ENCODE data around the gene NFS1. TPM values are rescaled to one million over a fixed set of nuclear protein-coding genes. Genes with fewer than 3 reads are reported as not detected.
A peak's percentile ranks its signal among the peaks of the same experiment; 100 is the strongest.
"Not testable (repeated sequence)": the region's sequence is repeated elsewhere in the genome, so short reads cannot be mapped to it uniquely, and the experiment has no call there.

The NFS1 gene
- 10 to 100 TPM; 33.6 to 38.1 TPM for total RNA-seq

GRCh38 chr20:35699127-35699956 is at the start of gene NFS1, which contains the start of gene ROMO1:
Gene NFS1, minus strand, starts transcription at chr20:35699352. Its CDS starts 64 bp downstream, at chr20:35699288.
Gene ROMO1, plus strand, starts transcription at chr20:35699405. Its CDS starts 228 bp downstream, at chr20:35699633.
- Mint-ChIP-seq H3K27ac (peak within 1 kb of the TSS; percentile 92), H3K36me3 (ENCODE audit: low read depth) (peaks cover 39% of the 10 kb centered on the region), H3K27me3 (ENCODE audit: low read depth) (no peaks in the 10 kb centered on the region), H3K4me1 (ENCODE audit: low read depth) (peaks cover 40% of the 10 kb centered on the region), H3K4me3 (peak within 1 kb of the TSS; percentile 93), H3K9me3 (no peaks in the 10 kb centered on the region)
- intact Hi-C loops (cut with micrococcal nuclease): loop anchor here (1.0 to 5.0 kb wide), 7 partner anchors 35 to 253 kb away; partner anchors contain the start of genes CPNE1, RBM12, RBM39 and SCAND1
- CTCF ChIA-PET: interaction anchor here (0.9 kb wide), 1 partner anchor 98 kb away, joined by 3 read pairs; no protein-coding TSS in a partner anchor
- DNase-seq: peak; percentile 89

- CTCF ChIA-PET: interaction anchor here (0.6 to 1.7 kb wide), 3 partner anchors 27 to 199 kb away, joined by 3 to 4 read pairs (median 3); no protein-coding TSS in a partner anchor
- Mint-ChIP-seq H3K4me3 (peak overlapping the region; percentile 99), H3K36me3 (ENCODE audit: low read depth) (peaks cover 26% of the 10 kb centered on the region), H3K27ac (peak overlapping the region; percentile 100), H3K4me1 (ENCODE audit: low read depth) (peaks cover 21% of the 10 kb centered on the region)
- DNase-seq; H3K27me3 Mint-ChIP-seq (ENCODE audit: low read depth); H3K9me3 Mint-ChIP-seq: not testable (repeated sequence)
- intact Hi-C loops (cut with micrococcal nuclease): loop anchor here (1.0 to 5.0 kb wide), 4 partner anchors 75 to 437 kb away; no protein-coding TSS in a partner anchor
These were observed 45.3 kb upstream of the NFS1 start for GRCh38 chr20:35744492-35744841.

DNA sequence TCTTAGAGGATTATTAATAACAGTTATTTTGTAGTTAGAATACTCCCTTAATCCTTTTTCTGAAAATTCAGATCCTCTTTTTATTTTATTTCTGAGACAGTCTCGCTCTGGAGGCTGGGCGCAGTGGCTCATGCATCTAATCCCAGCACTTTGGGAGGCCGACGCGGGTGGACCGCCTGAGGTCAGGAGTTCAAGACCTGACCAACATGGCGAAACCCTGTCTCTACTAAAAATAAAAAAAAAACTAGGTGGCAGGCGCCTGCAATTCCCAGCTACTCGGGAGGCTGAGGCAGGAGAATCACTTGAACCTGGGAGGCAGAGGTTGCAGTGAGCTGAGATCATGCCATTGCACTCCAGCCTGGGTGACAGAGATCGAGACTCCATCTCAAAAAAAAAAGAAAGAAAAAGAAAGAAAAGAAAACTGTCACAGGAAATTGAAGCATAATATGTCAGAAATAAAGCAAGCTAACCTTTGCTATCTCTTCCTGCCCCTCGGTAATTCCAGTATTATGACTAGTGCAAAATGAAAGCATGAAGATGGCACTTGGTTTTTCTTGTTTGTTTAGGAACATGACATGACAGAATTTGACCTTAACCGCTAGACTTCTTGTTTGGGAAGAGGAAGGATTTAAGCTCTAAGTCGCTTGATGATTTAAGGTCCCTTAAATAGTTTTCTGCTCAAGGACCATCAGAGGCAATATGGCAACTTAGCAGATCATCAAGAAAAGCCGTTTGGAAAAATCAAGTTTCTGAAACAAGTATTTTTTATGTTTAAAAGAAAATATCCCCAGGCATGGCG is 44.7 kb upstream of the NFS1 start:
- peaks cover 29% of the 10 kb centered on the region for H3K36me3 Mint-ChIP-seq (ENCODE audit: low read depth)
- H3K9me3 Mint-ChIP-seq: no peaks in the 10 kb centered on the region
- peak; percentile 40 for DNase-seq
- no peaks in the 10 kb centered on the region for H3K27me3 Mint-ChIP-seq (ENCODE audit: low read depth)
- H3K27ac Mint-ChIP-seq: peak overlapping the region; percentile 100
- peak overlapping the region; percentile 99 for H3K4me3 Mint-ChIP-seq
- intact Hi-C loops (cut with micrococcal nuclease): loop anchor here (1.0 to 5.0 kb wide), 5 partner anchors 45 to 437 kb away; partner anchors contain the start of genes NFS1 and ROMO1
- peaks cover 25% of the 10 kb centered on the region for H3K4me1 Mint-ChIP-seq (ENCODE audit: low read depth)
- CTCF ChIA-PET: interaction anchor here (0.6 to 3.0 kb wide), 8 partner anchors 21 to 870 kb away, joined by 3 to 16 read pairs (median 4); partner anchors contain the start of genes PHF20 and SCAND1

GRCh38 chr20:35742741-35743523 is 43.8 kb upstream of the NFS1 start:
- no peak for DNase-seq
- peaks cover 34% of the 10 kb centered on the region for H3K4me1 Mint-ChIP-seq (ENCODE audit: low read depth)
- CTCF ChIA-PET: interaction anchor here (0.6 to 3.0 kb wide), 12 partner anchors 22 to 1318 kb away, joined by 3 to 16 read pairs (median 3); partner anchors contain the start of genes PHF20 and SCAND1
- no peaks in the 10 kb centered on the region for H3K9me3 Mint-ChIP-seq
- peaks cover 39% of the 10 kb centered on the region for H3K36me3 Mint-ChIP-seq (ENCODE audit: low read depth)
- intact Hi-C loops (cut with micrococcal nuclease): loop anchor here (1.0 to 5.0 kb wide), 10 partner anchors 28 to 651 kb away; partner anchors contain the start of genes CPNE1, NFS1, RBM12 and ROMO1
- H3K27me3 Mint-ChIP-seq (ENCODE audit: low read depth): no peaks in the 10 kb centered on the region
- H3K27ac Mint-ChIP-seq: peak overlapping the region; percentile 100
- H3K4me3 Mint-ChIP-seq: peak overlapping the region; percentile 99

DNA sequence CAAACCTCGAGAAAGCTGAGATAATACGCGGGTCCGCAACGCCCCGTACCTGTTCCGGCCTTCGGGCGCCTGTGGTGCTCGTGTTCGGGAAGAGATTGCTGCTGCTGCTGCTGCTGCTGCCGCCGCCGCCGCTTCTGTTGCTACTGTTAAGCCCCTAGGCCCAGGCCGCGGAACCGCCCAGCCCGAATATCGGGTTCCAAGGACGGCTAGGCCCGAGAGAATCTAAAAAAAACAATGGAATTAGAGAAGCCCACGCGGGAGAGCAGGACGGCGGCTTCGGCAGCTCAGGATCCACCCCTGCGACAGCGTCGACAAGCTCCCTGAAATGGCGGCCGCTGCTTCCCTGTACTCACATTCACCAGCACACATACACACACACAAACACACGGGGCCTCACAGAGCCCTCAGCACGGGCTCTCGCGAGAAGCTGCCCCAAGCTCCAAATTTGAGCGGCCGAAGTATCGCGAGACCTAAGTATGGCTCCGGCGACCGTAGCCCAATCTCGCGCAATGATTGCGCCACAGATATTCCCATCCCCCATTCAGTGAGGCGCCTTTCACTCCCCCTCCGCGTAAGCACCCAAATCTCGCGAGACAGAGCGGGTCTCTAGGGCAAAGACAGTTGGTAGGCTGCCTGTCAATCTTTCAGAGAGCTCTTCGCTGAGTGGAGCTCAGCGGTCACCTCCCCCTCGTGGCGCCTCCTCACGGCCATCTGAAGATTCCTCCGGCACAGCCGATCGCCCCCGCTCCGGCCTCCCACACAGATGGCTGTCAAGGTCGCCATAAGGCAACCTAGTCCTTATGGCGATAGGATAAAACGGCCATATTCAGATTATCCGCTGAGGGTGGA is 43.0 kb upstream of the NFS1 start, which contains the start of gene RBM39:
TSS of gene RBM39 (minus strand) at position 369 of the 849 bp plus-strand sequence. CDS start 1,386 bp downstream, outside the sequence.
- Mint-ChIP-seq H3K27ac (peak within 1 kb of the TSS; percentile 100), H3K4me1 (ENCODE audit: low read depth) (peaks cover 38% of the 10 kb centered on the region), H3K4me3 (peak within 1 kb of the TSS; percentile 99), H3K9me3 (no peaks in the 10 kb centered on the region), H3K27me3 (ENCODE audit: low read depth) (no peaks in the 10 kb centered on the region), H3K36me3 (ENCODE audit: low read depth) (peaks cover 40% of the 10 kb centered on the region)
- DNase-seq: peak; percentile 100
- CTCF ChIA-PET: interaction anchor here (0.6 to 3.0 kb wide), 11 partner anchors 27 to 1319 kb away, joined by 3 to 16 read pairs (median 3); partner anchors contain the start of genes PHF20 and SCAND1
- intact Hi-C loops (cut with micrococcal nuclease): loop anchor here (1.0 to 5.0 kb wide), 10 partner anchors 29 to 650 kb away; partner anchors contain the start of genes CPNE1, NFS1, RBM12 and ROMO1

DNA sequence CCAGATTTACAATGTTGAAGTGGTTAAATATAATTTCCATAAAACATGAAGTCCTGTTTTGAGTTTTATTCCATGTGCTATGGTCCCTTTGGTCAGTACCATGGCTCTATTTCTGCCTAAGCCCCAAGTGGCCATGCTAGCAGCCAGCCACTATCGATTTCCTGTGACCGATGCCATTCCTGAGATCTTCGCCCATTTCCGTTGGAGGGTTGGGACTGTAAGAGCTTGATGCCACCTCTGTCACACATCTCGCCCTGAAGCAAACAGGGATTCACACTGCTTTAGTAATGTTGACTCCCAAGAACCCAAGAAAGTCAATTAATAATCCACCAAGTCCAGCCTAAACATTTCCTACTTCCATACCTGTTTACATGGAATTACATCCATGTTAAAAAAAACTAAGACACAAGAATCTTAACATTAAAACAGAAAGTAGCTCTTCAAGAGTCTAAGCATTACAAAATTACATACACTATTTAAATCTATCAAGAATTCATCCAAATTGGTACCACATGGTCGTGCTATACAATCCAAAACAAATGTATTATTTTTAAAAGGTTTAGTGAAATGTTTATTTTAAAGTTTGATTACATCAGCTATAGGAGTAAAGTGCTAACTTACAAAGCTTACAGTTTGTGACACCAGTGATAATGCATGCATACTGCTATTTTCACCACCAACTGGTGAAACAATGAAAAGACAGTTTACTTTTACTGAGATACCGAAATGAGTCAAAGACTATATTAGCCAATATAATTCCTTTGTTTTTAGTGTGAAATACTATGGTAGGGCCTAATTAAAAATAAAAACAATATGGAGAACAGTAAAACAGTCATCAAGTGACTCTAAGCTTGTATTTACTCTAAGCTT is 40.4 kb upstream of the NFS1 start:
- DNase-seq: no peak
- Mint-ChIP-seq H3K9me3 (no peaks in the 10 kb centered on the region), H3K4me1 (ENCODE audit: low read depth) (peaks cover 57% of the 10 kb centered on the region), H3K27ac (peak overlapping the region; percentile 100), H3K27me3 (ENCODE audit: low read depth) (no peaks in the 10 kb centered on the region), H3K4me3 (peak overlapping the region; percentile 99), H3K36me3 (ENCODE audit: low read depth) (peaks cover 54% of the 10 kb centered on the region)
- CTCF ChIA-PET: interaction anchor here (0.5 to 1.6 kb wide), 8 partner anchors 9 to 214 kb away, joined by 3 to 6 read pairs (median 4); partner anchors contain the start of gene SCAND1
- intact Hi-C loops (cut with micrococcal nuclease): loop anchor here (1.0 to 5.0 kb wide), 4 partner anchors 137 to 432 kb away; no protein-coding TSS in a partner anchor

GRCh38 chr20:35738410-35739179 is 39.4 kb upstream of the NFS1 start:
- Mint-ChIP-seq H3K9me3 (no peaks in the 10 kb centered on the region), H3K36me3 (ENCODE audit: low read depth) (peaks cover 63% of the 10 kb centered on the region), H3K4me1 (ENCODE audit: low read depth) (peaks cover 57% of the 10 kb centered on the region), H3K4me3 (peak overlapping the region; percentile 61), H3K27me3 (ENCODE audit: low read depth) (no peaks in the 10 kb centered on the region), H3K27ac (peak overlapping the region; percentile 79)
- intact Hi-C loops (cut with micrococcal nuclease): loop anchor here (1.0 kb wide), 1 partner anchor 146 kb away; no protein-coding TSS in a partner anchor
- CTCF ChIA-PET: interaction anchor here (1.6 kb wide), 1 partner anchor 215 kb away, joined by 3 read pairs; the partner anchor contains the start of gene SCAND1
- no peak for DNase-seq

DNA sequence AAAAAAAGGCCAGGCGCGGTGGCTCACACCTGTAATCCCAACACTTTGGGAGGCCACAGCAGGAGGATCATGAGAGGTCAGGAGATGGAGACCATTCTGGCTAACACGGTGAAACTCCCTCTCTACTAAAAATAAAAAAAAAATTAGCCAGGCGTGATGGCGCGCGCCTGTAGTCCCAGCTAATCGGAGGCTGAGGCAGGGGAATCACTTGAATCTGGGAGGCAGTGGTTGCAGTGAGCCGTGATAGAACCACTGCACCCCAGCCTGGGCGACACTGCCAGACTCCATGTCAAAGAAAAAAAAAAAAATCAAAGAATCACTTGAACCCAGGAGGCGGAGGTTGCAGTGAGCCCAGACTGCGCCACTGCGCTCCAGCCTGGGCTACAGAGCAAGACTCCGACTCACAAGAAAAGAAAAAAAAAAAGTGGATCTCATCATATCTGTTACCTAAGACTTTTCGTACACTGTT is 38.7 kb upstream of the NFS1 start:
- H3K4me3 Mint-ChIP-seq: peak overlapping the region; percentile 61
- no peaks in the 10 kb centered on the region for H3K9me3 Mint-ChIP-seq
- intact Hi-C loops (cut with micrococcal nuclease): no loop called here
- DNase-seq: no peak
- H3K4me1 Mint-ChIP-seq (ENCODE audit: low read depth): peaks cover 61% of the 10 kb centered on the region
- CTCF ChIA-PET: no interaction called here
- no peaks in the 10 kb centered on the region for H3K27me3 Mint-ChIP-seq (ENCODE audit: low read depth)
- H3K27ac Mint-ChIP-seq: peak overlapping the region; percentile 79
- peaks cover 70% of the 10 kb centered on the region for H3K36me3 Mint-ChIP-seq (ENCODE audit: low read depth)

DNA sequence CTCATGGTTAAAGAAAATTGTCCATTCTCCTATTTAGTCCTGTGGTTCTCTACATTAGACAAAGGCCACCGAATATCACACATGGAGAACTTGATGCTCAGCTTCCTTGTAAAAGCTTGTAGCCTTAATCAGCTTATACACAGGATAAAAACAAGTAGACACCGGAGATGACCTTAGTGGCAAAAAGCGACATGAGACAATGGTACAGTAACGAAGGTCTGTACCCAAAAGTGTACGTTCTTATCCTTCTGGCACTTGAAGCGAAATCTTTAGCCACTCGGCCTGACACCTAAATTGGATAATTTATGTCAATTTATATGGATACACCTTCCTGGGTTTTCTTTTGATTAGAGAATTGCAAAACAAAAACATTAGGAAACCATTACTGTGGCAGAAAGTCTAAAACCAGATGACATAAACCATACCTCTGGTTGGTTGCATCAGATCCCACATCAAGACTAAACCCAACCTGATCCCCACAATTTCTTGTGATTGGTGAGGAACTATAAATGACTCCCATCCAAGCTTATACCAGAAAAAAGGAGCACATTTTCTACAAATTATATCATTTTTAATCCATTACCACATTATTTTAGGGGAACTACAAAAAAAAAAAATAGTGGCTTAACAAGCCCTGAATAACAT is 36.8 kb upstream of the NFS1 start:
- Mint-ChIP-seq H3K9me3 (no peaks in the 10 kb centered on the region), H3K4me1 (ENCODE audit: low read depth) (peaks cover 71% of the 10 kb centered on the region), H3K27ac (peak overlapping the region; percentile 61), H3K36me3 (ENCODE audit: low read depth) (peaks cover 63% of the 10 kb centered on the region), H3K27me3 (ENCODE audit: low read depth) (no peaks in the 10 kb centered on the region), H3K4me3 (peak overlapping the region; percentile 36)
- DNase-seq: no peak
- intact Hi-C loops (cut with micrococcal nuclease): no loop called here
- CTCF ChIA-PET: no interaction called here
